Peyer's patch (tissue), 4 donors: Measurements from ENCODE around the gene CDC42BPA.

Experiments used
- CTCF ChIP-seq, 6 experiments: fragments of 450-650 bp in 4 of 6; fragments of 200-600 bp in 2 of 6; sonication (generic) in 1 of 6; IDR thresholded peaks; one replicate each; pipeline ENCODE4 v1.5.1; 2017 to 2019; ENCODE audit warnings: antibody characterized with exemption in 6 of 6, mild to moderate bottlenecking in 3 of 6, moderate library complexity in 1 of 6
- POLR2A ChIP-seq, 2 donors: fragments of 450-650 bp; IDR thresholded peaks; one replicate each; pipeline ENCODE4 v1.5.1; 2017; ENCODE audit warnings: antibody characterized with exemption in 2 of 2, mild to moderate bottlenecking in 2 of 2, moderate library complexity in 2 of 2

- no peak for TF ChIP-seq CTCF (IDR thresholded peaks at IDR 0.05)
- no peak for TF ChIP-seq POLR2A (IDR thresholded peaks at IDR 0.05)
These were observed 161.8 kb downstream of the CDC42BPA start for GRCh38 chr1:227156520-227156919.
